ENCODE measurements around the gene CD300C. TPM values are rescaled to one million over a fixed set of nuclear protein-coding genes. Genes with fewer than 3 reads are reported as not detected.
"Not testable (repeated sequence)": the region's sequence is repeated elsewhere in the genome, so short reads cannot be mapped to it uniquely, and the experiment has no call there.

Gene CD300C
- total RNA-seq, 1 experiment from 2014 or later, result not detected

DNA sequence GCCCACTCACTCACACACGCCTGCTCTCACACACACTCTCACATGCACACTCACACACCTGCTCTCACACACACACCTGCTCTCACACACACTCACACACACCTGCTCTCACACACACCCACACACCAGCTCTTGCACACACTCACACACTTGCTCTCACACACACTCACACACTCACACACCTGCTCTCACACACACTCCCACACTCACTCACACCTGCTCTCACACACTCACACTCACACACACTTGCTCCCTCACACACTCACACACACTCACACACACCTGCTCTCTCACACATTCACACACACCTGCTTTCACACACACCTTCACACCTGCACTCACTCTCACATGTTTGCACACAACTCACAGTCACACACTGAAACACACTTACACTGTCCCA, 17.4 kb upstream of the CD300C start:
- no peak for DNase-seq (ENCODE audit: low read depth)

DNA sequence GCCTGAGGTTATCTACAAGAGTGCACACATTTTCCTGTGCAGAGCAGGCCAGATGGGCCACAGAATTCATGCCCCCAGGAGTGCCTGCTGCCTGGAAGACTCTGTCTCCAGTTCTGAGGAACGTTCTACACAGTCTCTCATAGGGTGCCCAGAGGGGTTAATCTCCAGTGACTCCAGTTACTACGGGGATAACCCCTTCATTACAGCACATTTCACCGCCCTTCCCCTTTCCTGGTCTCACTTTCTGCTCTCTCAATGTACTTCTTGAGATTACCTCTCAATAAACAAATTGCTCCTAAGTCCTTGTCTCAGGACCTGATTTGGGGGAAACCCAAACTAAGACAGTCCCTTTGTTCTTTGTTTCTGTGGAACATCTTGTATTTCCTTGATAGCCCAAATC, 15.7 kb upstream of the CD300C start:
- no peak for DNase-seq (ENCODE audit: low read depth)

DNA sequence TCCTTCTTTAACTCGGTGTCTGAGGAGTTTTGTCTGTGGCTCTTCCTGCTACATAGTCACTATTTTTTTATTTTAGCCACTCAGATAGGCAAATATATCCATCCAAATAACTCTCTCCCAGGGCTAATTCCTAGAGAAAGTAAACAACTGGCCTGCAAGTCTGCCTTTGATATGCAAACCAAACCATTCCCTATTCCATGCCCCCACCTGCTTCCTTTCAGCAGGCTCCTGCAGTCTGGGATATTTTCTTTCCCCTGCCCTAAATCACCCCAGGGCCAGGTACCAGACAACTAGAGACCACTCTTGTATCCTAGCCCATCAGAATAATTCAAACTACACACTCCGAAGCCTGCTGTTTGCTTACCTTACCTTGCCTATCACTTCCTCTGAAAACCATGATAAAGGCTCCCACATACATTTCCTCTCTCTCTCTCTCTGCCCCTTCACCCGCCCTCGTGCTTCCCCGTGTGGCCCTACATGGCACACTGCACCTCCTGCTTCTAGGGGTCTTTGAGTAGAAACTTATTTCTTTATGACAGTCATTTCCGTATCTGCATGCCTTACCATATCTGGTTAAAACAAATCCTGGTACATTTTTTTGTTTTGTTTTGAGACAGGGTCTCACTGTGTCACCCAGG, 13.1 kb upstream of the CD300C start:
- no peak for DNase-seq (ENCODE audit: low read depth)

DNA sequence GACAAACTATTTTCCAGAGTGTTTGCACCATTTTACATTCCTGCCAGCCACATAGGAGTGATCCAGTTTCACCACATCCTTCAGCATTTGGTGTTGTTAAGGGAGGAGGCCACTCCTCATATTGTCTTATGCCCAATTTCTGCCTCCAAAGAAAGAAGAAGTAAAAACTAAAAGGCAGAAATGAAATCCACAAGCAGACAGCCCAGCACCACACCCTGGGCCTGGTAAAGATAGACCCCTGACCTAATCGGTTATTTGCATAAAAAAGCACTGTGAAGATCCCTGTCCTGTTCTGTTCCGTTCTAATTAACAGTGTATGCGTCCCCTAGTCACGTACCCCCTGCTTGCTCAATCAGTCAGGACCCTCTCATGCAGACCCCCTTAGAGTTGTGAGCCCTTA, 12.5 kb upstream of the CD300C start:
- not testable (repeated sequence) for DNase-seq (ENCODE audit: low read depth)

DNA sequence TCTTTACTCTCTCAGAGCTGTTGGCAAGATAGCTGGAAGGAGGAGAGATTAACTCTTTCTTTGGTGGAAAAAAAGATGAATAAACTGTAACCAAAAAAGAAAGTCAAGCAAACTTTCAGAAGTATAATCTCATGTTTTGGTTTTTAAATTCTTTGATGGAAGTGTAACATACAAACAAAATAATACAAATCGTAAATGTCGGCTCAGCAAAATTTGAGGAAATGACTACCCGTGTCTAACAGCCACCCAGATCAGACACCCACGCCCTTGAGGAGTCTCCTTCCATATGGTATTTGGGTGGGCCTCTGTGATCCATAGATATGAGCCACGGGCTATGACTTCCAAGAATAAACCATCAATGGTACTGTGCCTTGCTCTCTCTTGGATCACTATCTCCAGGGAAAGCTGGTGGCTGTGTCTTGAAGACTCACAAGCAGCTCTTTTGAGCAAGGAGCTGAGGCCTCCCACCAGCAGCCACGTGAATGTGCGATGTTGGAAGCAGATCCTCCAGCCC, 9.6 kb upstream of the CD300C start:
- DNase-seq (ENCODE audit: low read depth), result no peak

DNA sequence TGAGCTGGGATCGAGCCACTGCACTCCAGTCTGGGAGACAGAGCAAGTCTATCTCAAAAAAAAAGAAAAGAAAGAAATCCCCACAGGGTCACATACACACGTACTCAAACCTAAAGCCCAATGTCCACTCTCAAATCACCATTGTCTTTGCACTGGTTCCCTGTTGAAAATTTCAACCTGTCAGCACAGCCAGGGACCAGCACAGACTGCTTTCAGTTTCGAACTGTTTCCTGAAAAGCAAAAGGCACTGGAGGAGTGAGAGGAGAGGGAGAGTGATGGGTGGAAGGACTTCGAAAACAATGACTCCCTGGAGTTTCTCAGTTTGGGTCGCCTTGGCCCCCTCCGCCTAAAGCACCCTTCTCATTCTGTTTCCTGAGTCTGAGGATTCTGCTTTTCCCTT, 9.0 kb upstream of the CD300C start:
- DNase-seq (ENCODE audit: low read depth), result no peak

DNA sequence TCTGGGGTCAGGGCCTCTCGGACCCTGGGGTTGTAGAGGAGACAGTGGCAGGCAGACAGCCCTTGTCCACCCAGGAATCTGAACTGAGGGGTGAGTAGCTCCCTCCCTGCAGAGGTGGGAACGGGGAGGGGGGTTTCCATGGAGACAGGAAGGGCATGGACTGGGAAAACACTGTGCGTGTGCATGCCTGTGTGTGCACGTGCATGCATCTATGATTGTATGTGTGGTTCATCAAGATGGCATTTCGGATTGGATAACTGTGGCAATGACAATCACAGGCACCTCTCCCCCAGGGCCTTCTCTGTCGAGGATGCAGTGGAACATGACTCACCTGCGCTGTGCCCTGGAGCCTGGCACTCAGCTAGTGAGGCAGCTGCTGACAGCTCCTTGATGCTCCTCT, 6.1 kb upstream of the CD300C start:
- no peak for DNase-seq (ENCODE audit: low read depth)

DNA sequence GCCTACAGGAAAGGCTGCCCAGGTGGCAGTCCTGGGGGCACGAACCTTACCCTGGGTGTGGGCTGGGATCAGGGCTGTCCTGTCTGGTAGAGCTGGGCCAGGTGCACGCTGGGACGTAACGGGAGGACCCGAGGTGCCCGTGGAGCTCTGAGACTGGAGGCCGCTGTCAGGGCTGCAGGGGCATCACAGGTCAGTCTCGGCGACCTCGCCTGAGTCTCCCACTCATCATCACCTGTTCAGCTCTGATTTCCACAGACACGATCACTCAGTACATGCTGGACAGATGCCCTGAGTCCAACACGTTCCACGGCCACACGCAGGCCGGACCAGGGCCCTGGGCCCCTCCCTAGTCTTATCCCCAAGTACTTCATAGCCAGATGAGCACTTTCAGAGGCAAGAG, 4.7 kb upstream of the CD300C start:
- DNase-seq (ENCODE audit: low read depth), result no peak

DNA sequence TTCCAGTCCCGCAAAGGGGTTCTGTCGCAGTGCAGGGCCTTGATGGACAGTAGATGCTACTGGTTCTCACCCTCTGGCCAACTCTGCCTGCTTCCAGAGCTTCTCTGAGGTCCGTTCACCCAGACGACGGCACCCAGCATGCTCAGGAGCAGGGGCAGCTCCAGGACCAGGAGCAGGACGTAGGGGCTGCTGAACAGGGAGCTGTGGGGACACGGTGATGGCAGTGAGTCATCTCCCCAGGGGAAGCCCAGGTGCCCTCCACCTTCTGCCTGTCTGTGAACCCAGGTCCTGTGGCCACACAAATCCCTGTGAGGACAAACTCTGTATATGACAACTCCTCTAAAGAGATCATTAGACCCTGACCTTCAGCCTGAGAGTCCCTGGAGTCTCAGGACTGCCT, 3.4 kb upstream of the CD300C start:
- no peak for DNase-seq (ENCODE audit: low read depth)

DNA sequence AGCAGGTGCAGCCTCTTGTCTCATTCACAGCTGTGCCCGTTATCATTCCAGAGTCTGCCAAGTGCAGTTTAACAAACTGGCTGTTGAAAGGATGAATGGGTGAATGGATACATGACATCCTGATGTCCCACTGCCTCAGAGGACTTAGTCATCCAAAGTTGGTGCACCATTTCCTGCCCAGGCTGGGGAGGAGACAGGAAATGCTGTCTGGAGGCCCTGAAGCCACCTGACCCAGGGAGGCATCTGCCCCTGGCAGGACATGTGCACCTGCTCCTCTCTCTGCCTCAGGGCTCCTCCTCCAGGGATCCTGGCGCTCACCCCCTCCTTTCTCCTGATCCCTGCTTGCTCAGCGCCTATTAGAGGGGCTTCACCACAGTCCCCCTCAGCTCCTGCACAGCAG, 1.8 kb upstream of the CD300C start:
- no peak for DNase-seq (ENCODE audit: low read depth)

DNA sequence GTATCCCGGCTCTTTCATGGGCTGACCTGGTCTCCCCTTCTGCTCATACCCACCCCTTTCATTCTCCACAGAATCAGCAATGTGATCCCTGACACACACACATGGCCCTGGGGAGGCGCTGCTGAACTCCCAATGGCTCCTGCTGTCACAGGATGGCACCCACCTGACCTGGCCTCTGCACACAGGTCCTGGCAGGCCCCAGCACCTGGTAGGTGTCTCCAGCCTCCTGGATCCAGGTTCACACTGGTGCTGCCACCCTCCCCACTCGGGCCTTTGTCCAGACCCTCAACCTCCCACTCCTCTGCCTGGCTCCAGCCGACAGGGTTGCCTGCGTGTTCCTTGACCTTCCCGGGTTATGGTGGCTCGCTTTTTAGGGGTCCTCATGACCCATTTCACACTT, 1.3 kb upstream of the CD300C start:
- no peak for DNase-seq (ENCODE audit: low read depth)

DNA sequence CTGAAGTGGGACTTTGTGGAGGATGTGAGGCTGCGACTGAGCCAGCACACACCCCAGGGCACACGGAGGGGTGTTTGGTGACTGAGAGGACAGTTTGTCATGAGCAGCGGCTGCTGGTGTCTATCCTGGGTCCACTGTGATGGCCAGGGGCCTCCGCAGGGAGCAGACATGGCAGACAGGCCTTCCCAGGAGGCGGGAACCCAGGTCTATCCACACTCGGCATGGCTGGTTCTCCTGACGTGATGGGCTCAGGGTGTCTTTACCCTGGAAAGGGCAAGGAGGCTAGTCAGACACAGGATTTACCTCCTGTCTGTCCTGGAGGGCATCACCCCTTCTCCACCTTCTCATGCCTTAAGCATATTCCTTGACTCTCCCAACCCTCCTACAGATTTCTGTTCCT, 671 bp upstream of the CD300C start:
- DNase-seq (ENCODE audit: low read depth), result no peak

DNA sequence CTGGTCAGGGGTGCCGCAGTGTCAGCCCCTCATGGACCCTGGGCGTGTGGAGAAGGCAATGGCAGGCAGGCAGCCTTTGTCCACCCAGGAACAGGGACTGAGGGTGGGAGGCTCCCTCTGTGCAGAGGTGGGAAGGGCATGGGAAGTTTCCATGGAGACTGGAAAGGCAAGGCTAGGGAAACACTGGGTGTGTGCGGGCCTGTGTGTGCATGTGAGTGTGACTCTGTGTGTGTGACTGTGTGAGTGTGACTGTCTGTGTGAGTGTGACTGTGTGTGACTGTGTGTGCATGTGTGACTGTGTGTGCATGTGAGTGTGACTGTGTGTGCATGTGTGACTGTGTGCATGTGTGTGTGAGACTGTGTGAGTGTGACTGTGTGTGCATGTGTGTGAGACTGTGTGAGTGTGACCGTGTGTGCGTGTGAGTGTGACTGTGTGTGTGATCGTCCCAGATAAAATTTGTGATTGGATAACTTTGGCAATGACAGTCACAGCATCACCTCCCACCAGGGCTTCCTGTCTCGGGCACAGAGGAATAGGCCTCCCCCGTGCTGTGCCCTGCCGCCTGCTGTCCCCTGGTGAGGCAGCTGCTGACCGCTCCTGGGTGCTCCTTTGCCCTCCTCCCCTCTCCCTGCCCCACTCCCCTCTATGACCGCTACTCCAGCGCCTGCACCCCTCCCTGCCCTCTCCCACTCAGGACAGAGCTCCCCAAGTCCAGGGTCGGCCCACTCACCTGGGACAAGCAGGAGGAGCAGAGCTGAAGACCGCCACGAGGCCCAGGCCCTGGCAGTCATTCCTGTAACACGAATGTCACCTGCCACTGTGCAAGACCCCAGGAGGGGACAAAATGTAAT, 698 bp downstream of the CD300C start:
- no peak for DNase-seq (ENCODE audit: low read depth)

DNA sequence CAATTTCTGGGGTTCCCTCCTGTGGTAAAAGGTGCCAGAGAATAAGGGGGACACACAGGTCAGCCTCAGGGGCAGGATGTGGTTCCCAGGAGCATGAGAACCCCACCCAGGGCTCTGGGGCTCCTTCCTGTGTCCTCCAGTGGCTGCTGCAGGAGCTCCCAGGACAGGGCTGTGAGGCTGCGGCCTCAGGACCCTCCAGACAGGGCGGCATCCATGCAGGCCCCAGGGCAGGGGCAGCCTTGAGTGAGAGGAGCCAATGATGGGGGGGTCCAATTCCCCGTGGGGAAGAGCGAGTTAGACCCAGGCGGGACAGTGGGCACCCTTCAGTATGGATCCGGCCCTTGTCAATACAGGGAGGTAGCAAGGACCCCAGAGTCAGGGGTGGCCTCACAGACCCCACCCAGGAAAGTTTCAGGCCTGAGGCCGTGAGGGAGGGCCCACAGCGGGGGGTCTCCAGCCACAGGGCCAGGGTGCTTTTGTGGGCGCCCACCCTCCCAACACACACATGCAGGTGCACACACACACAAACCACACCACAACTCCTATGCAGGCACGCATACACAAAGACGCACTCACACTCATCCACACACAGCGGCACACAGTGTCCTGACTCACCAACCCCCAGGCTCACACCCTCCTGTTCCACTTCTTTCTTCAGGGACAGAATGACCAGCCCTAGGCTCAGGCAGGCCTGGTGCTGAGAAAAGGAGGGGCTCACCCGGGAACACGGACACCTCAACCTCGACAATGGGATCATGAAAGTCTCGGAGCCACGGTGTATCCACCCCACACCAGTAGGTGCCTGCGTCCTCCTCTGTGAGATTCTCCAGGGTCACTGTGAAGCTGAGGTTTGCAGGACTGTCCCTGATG, 1.8 kb downstream of the CD300C start:
- DNase-seq (ENCODE audit: low read depth), result no peak

DNA sequence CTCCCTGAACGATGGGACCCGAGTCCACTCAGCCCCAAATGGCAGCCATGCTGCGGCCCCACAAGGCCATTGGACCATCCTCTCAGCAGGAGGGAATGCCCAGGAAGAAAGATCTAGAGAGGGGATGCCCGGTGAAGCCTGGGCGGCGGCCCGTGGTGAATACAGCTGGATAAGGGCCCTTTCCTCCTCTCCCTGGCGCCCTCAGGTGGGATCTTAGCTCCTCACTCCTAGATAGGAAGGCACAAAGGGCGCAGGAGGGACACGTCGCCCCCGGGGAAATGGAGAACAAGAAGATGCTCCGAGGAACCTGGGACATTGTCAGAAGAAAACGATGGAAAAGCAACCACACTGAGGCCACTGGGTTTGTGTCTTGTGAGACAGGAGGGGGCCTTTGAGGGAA, 2.5 kb downstream of the CD300C start:
- no peak for DNase-seq (ENCODE audit: low read depth)

DNA sequence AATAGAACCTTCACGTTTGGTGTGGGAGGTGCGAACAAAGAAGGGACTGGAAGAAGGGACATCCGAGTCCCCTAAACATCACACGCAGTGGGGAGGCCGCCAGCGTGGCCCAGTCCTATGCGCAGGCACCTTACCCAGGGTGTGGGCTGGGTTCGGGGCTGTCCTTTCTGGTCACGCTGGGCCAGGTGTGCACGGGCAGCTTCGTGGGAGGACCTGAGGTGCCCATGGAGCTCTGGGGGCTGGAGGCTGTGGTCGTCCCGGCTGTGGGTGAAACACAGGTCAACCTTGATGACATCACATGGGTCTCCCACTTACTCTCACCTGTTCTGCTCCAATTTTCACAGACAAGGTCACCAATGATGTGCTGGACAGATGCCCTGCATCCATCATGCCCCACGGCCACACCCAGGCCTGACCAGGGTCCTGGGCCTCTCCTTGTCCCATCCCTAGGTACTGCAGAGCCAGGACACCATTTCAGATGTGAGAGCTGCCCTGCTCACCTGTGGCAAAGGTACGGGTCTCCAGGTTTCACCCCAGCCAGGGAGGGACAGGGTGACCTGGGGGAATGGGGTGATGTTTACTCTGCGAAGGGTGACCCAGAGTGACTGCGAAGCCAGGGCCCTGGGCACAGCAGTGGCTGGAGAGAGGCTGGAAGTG, 3.1 kb downstream of the CD300C start:
- DNase-seq (ENCODE audit: low read depth), result no peak

DNA sequence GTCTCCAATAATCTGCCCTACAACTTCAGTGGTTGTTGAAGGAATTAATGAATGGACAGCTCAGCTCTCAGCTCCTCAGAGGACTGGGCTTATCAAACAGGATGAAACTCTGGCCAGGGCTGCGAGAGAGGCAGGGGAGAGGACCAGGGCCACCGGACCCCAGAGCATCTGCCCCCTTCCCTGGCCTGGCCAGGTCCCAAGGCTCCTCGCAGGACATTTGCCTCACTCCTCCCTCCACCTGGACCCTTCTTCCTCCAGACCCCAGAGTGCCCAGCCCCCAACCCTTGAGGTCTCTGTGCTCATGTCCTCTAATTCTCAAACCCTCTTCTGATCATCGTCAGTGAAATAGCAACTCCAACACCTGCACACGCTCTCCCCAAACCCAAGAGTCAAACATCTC, 3.7 kb downstream of the CD300C start:
- DNase-seq (ENCODE audit: low read depth), result no peak

DNA sequence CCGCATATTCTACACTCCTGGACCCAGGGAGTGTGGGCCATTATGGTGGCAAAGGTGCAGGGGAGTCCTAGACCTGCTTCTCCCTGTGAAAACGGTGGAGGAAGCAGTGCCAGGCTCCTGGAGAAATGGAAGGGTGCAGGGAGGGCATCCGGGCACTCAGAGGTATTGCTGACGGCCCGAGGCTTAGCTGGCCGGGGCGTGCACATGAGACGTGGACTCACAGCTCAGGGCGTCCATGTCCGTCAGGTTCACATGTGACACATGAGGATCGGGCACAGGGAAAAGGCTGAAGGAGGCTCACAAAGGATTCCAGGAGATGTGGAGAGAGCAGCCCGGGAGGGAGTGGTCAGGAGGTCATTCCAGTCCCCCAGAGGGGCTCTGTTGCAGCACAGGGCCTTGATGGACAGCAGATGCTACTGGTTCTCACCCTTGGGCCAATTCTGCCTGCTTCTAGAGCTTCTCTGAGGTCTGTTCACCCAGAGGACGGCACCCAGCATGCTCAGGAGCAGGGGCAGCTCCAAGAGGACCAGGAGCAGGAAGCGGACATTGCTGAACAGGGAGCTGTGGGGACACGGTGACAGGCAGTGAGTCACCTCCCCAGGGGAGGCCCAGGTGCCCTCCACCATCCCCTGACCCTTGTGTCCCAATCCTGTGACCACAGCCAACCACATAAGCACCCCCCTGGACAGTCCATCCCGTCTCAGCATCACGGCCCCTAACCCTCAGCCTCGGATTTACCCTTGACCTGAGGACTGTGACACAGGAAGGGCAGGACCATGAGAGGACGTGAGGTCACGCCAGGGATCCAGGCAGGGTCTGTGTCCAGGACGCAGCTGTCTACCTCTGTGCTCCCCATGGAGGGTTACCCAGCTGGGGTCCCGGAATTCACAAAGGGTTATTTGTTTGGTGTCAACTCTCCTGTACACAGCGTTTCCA, 4.5 kb downstream of the CD300C start:
- DNase-seq (ENCODE audit: low read depth), result no peak

DNA sequence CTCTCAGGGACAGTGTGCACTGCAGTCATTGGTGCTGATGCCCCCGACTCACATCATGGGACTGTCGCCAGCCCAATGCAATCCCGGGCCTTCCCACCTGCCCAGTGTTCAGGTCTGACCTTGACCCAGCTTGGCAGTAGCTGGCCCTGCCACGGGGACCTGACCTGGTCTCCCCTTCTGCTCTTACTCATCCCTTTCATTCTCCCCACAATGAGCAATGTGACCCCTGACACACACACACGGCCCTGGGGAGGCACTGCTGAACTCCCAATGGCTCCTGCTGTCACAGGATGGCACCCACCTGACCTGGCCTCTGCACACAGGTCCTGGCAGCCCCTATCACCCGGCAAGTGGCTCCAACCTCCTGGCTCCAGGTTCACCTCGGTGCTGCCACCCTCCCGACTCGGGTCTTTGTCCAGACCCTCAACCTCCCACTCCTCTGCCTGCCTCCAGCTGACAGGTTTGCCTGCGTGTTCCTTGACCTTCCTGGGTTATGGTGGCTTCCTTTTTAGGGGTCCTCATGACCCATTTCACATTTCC, 6.6 kb downstream of the CD300C start:
- DNase-seq (ENCODE audit: low read depth), result no peak

DNA sequence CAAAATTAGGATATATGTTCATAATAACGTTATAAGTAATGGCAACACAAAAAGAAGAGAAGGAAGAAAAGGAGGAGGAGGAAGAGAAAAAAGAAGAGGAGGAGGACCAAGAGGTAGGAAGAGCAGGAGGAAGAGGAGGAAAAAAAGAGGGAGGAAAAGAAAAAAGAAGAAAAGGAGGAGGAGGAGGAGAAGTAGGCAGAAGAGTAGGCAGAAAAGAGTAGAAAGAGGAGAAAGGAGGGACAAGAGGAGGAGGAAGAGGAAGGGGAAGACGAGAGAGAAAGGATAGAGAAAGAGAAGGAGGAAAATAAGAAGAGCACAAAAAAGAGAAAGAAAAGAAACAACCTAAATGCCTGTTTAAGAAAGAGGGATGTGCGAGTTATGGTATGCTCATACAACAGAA, 9.0 kb downstream of the CD300C start:
- DNase-seq (ENCODE audit: low read depth), result no peak
